Parathyroid adenoma (tissue), 2 donors: Measurements from ENCODE around the gene OR9A2.

ENCODE experiments used
- H2AFZ ChIP-seq: fragments of 300-600 bp; sonication (generic); one replicate; pipeline ENCODE4 v1.7.0; 2017; ENCODE audit warnings: antibody characterized with exemption, mild to moderate bottlenecking
- H3K27ac ChIP-seq: fragments of 300-600 bp; sonication (generic); one replicate; pipeline ENCODE4 v1.7.0; 2017
- H3K27me3 ChIP-seq: fragments of 300-600 bp; sonication (generic); one replicate; pipeline ENCODE4 v1.7.0; 2017; ENCODE audit warnings: low read length; ENCODE audit not compliant: control insufficient read depth, insufficient read depth
- H3K36me3 ChIP-seq: fragments of 300-600 bp; sonication (generic); one replicate; pipeline ENCODE4 v1.7.0; 2017; ENCODE audit warnings: low read length; ENCODE audit not compliant: control insufficient read depth, insufficient read depth
- H3K4me1 ChIP-seq: fragments of 300-600 bp; sonication (generic); one replicate; pipeline ENCODE4 v1.7.0; 2017; ENCODE audit warnings: control low read depth
- H3K4me2 ChIP-seq: fragments of 300-600 bp; sonication (generic); one replicate; pipeline ENCODE4 v1.7.0; 2017; ENCODE audit warnings: low read length
- H3K4me3 ChIP-seq: fragments of 300-600 bp; sonication (generic); one replicate; pipeline ENCODE4 v1.7.0; 2017; ENCODE audit warnings: low read depth, low read length
- H3K79me2 ChIP-seq: fragments of 300-600 bp; sonication (generic); one replicate; pipeline ENCODE4 v1.7.0; 2017; ENCODE audit warnings: control low read depth
- H3K9ac ChIP-seq: fragments of 300-600 bp; sonication (generic); one replicate; pipeline ENCODE4 v1.7.0; 2017; ENCODE audit warnings: mild to moderate bottlenecking
- H3K9me3 ChIP-seq: fragments of 300-600 bp; sonication (generic); one replicate; pipeline ENCODE4 v1.7.0; 2017; ENCODE audit warnings: low read length; ENCODE audit not compliant: control insufficient read depth
- TF ChIP-seq, protein P1 (sequence below): fragments of 300-600 bp; sonication (generic); IDR thresholded peaks from one replicate; pipeline ENCODE4 v1.7.0; 2017; ENCODE audit warnings: antibody characterized with exemption, mild to moderate bottlenecking
- donor health status: primary hyperparathyroidism.

Gene OR9A2

DNA sequence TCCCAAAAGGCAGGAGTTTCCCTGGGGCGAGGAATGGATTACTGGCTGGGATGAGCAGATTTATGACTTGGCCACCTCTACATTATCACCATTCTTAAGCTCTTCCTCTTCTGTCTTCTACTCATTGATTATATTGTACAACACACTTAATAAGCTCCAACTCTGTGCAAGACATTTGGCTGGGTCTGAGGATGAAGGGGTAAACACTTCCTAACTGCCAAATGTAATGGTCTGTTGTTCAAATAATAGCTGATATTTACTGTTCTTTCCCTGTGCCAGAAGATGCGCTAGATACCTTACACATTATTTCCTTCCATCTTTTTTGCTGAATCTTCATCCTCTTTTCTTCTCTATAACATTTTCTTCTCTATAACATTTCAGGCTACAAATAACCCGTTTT is 36.8 kb upstream of the OR9A2 start:
- no peaks in the 10 kb centered on the region for H3K36me3 ChIP-seq
- H3K4me2 ChIP-seq = no peak overlapping the region
- TF ChIP-seq, protein P1, sequence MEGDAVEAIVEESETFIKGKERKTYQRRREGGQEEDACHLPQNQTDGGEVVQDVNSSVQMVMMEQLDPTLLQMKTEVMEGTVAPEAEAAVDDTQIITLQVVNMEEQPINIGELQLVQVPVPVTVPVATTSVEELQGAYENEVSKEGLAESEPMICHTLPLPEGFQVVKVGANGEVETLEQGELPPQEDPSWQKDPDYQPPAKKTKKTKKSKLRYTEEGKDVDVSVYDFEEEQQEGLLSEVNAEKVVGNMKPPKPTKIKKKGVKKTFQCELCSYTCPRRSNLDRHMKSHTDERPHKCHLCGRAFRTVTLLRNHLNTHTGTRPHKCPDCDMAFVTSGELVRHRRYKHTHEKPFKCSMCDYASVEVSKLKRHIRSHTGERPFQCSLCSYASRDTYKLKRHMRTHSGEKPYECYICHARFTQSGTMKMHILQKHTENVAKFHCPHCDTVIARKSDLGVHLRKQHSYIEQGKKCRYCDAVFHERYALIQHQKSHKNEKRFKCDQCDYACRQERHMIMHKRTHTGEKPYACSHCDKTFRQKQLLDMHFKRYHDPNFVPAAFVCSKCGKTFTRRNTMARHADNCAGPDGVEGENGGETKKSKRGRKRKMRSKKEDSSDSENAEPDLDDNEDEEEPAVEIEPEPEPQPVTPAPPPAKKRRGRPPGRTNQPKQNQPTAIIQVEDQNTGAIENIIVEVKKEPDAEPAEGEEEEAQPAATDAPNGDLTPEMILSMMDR = no peak
- H2AFZ ChIP-seq = no peak overlapping the region
- H3K27me3 ChIP-seq = no peaks in the 10 kb centered on the region
- no peak overlapping the region for H3K27ac ChIP-seq
- no peaks in the 10 kb centered on the region for H3K4me1 ChIP-seq
- H3K79me2 ChIP-seq = no peaks in the 10 kb centered on the region
- no peak overlapping the region for H3K4me3 ChIP-seq
- H3K9ac ChIP-seq = no peak overlapping the region
- no peaks in the 10 kb centered on the region for H3K9me3 ChIP-seq

DNA sequence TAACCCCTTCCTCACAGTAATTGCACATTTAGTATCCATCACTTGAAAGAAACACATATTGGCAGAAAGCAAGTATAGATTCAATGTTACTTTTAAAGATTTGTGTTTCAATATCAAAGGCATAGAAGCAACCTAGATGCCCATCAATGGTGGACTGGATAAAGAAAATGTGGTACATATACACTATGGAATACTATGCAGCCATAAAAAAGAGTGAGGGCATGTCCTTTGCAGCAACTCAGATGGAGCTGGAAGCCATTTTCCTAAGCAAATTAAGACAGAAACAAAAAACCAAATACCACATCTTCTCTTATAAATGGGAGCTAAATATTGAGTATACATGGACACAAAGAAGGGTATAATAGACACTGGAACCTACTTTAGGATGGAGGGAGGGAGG is 28.8 kb upstream of the OR9A2 start:
- Histone ChIP-seq H3K79me2 (no peaks in the 10 kb centered on the region), H3K4me2 (no peak overlapping the region), H3K9me3 (no peaks in the 10 kb centered on the region), H3K9ac (no peak overlapping the region), H3K27me3 (no peaks in the 10 kb centered on the region), H2AFZ (no peak overlapping the region), H3K27ac (no peak overlapping the region), H3K4me3 (no peak overlapping the region), H3K36me3 (no peaks in the 10 kb centered on the region), H3K4me1 (no peaks in the 10 kb centered on the region)
- TF ChIP-seq, protein P1 = no peak

DNA sequence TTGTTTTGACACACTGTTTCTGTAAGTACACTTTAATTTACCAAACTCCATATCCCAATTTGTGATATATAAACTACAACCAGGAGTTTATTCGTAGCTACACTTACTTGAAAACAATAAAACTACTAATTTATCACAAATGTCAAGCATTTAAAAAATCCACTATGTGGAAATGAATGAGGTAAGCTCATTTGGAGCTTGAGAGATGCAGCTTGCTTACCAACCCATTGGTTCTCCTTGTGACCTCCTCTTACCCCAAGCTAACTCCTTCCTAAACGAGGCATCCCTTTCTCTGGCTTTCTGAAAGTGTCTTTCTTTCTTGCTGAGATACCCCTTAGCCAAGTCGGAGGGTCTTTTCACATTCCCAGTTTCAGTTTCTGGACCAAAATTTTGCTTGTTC is 27.7 kb upstream of the OR9A2 start:
- no peak overlapping the region for H2AFZ ChIP-seq
- H3K9ac ChIP-seq = no peak overlapping the region
- no peaks in the 10 kb centered on the region for H3K79me2 ChIP-seq
- H3K4me1 ChIP-seq = no peaks in the 10 kb centered on the region
- H3K9me3 ChIP-seq = no peaks in the 10 kb centered on the region
- no peak overlapping the region for H3K4me3 ChIP-seq
- H3K27ac ChIP-seq = no peak overlapping the region
- no peaks in the 10 kb centered on the region for H3K36me3 ChIP-seq
- H3K4me2 ChIP-seq = no peak overlapping the region
- TF ChIP-seq, protein P1 = no peak
- no peaks in the 10 kb centered on the region for H3K27me3 ChIP-seq

DNA sequence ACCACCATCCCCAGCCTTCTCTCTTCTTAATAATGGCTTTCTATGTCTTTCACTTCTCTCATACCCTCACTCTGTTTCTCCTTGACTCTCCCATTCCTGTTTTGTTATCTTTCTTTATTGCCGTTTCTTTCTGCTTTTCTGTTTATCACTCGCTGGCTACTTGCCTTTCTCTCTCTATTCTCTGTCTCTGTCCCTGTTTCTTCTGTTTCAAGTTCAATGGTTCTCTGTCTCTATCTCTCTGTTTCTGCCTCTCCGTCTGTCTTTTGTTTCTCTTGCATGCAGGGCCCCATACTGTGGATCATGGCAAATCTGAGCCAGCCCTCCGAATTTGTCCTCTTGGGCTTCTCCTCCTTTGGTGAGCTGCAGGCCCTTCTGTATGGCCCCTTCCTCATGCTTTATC is 25.1 kb upstream of the OR9A2 start, which contains the start of gene OR6V1:
OR6V1 (plus strand) TSS at position 301 of the 400 bp plus-strand sequence; CDS start at position 301, 0 bp downstream.
- Histone ChIP-seq H3K27ac (no peak within 1 kb of the TSS), H3K4me3 (no peak within 1 kb of the TSS), H3K9me3 (no peaks in the 10 kb centered on the region), H3K4me1 (no peaks in the 10 kb centered on the region), H3K9ac (no peak within 1 kb of the TSS), H3K79me2 (no peaks in the 10 kb centered on the region), H3K36me3 (no peaks in the 10 kb centered on the region), H3K4me2 (no peak within 1 kb of the TSS), H3K27me3 (no peaks in the 10 kb centered on the region), H2AFZ (no peak within 1 kb of the TSS)
- TF ChIP-seq, protein P1 = no peak

DNA sequence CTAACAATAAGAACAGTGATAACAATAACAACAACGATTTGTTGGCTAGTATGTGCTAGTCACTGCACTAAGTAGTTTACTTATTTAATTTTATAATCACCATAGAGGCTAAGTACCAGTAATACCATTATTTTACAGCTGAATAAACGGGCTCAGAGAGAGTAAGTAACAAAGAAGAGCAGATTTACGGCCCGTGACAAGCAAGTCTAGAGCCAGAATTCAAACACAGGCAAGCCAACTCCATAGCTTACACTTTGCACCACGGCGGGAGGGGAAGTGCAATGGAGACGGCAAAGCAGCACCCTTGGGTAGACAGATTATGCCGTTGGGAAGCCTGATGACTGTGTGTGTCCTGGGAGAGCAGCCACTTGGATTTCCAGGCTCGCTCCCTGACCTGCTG is 24.0 kb upstream of the OR9A2 start:
- Histone ChIP-seq H3K27me3 (no peaks in the 10 kb centered on the region), H3K4me3 (no peak overlapping the region), H3K9ac (no peak overlapping the region), H3K27ac (peak overlapping the region; percentile 17), H2AFZ (no peak overlapping the region), H3K9me3 (no peaks in the 10 kb centered on the region), H3K4me2 (no peak overlapping the region), H3K4me1 (no peaks in the 10 kb centered on the region), H3K36me3 (no peaks in the 10 kb centered on the region), H3K79me2 (no peaks in the 10 kb centered on the region)
- TF ChIP-seq, protein P1 = no peak
